Esophagus muscularis mucosa (tissue), 4 donors: ENCODE data around the gene CEP76. TPM values are rescaled to one million over a fixed set of nuclear protein-coding genes. Genes with fewer than 3 reads are reported as not detected.
A peak's percentile ranks its signal among the peaks of the same experiment; 100 is the strongest.

Experiments
- DNase-seq: peaks from one replicate; pipeline ENCODE4 v3.0.0-alpha.2; 2017; ENCODE audit errors: extremely low spot score
- H3K27ac ChIP-seq, 4 donors: fragments of 200-600 bp; sonication (generic); replicated peaks in 1 of 4; 1 replicate in 3 of 4; 2 replicates in 1 of 4; pipeline ENCODE4 v1.5.1; 2016 to 2019; ENCODE audit warnings: mild to moderate bottlenecking in 1 of 4
- H3K27me3 ChIP-seq, 4 donors: fragments of 200-600 bp; sonication (generic); one replicate each; pipeline versions ENCODE4 v1.5.1 to v1.6.0; 2016 to 2019
- H3K36me3 ChIP-seq, 4 donors: fragments of 200-600 bp; sonication (generic); one replicate each; pipeline ENCODE4 v1.5.1; 2016 to 2019
- H3K4me1 ChIP-seq, 4 donors: fragments of 200-600 bp; sonication (generic); one replicate each; pipeline ENCODE4 v1.5.1; 2016 to 2019
- H3K4me3 ChIP-seq, 4 donors: fragments of 200-600 bp; sonication (generic); 1 replicate in 2 of 4; 2 replicates in 2 of 4; pipeline ENCODE4 v1.5.1; 2016 to 2019; ENCODE audit warnings: mild to moderate bottlenecking in 4 of 4, moderate library complexity in 1 of 4
- H3K9me3 ChIP-seq, 4 donors: fragments of 200-600 bp; sonication (generic); 1 replicate in 3 of 4; 2 replicates in 1 of 4; pipeline ENCODE4 v1.5.1; 2016 to 2019
- CTCF ChIP-seq, 3 experiments: fragments of 200-600 bp in 2 of 3; fragments of 450-650 bp in 1 of 3; sonication (generic) in 2 of 3; IDR thresholded peaks; one replicate each; pipeline ENCODE4 v1.5.1; 2017 to 2019; ENCODE audit warnings: antibody characterized with exemption in 3 of 3, mild to moderate bottlenecking in 2 of 3, moderate library complexity in 1 of 3
- EP300 ChIP-seq: sonication (generic); formaldehyde crosslinking; IDR thresholded peaks from one replicate; pipeline ENCODE4 v1.6.1; 2017; ENCODE audit warnings: antibody characterized with exemption
- POLR2A ChIP-seq: fragments of 450-650 bp; IDR thresholded peaks from one replicate; pipeline ENCODE4 v1.6.1; 2017; ENCODE audit warnings: antibody characterized with exemption, moderate library complexity, mild to moderate bottlenecking, low read depth
- POLR2AphosphoS5 ChIP-seq, 2 donors: sonication (generic); formaldehyde crosslinking; IDR thresholded peaks; one replicate each; pipeline ENCODE4 v1.6.1; 2017; ENCODE audit warnings: antibody characterized with exemption in 2 of 2
- WGBS: methylation state at CpG from one replicate; pipeline ENCODE4 v1.1.5; 2018; 5-methylcytosine and 5-hydroxymethylcytosine counted together
- intact Hi-C: fragments of 100-400 bp; cut with DNase I; formaldehyde crosslinking; loops from one replicate; pipeline ENCODE4 v1.15.1; 2023
- total RNA-seq, 4 donors: library from RNA; depleted of rRNA; stranded (reverse); fragments of >200 nt; gene quantifications; one replicate each; pipeline versions ENCODE4 v1.1.0 to v1.2.1, GENCODE V29; 2016

CEP76 gene
- total RNA-seq, 4 donors from 2014 or later, result 5.0 to 8.7 (median 5.8) TPM

GRCh38 chr18:12745095-12745795 is 42.7 kb upstream of the CEP76 start:
- Histone ChIP-seq H3K27ac (no peak overlapping the region), H3K4me3 (no peak overlapping the region), H3K27me3 (no peaks in the 10 kb centered on the region), H3K36me3 (no peaks in the 10 kb centered on the region), H3K4me1 (no peaks in the 10 kb centered on the region), H3K9me3 (no peaks in the 10 kb centered on the region)
- DNase-seq, result no peak
- intact Hi-C loops, result loop anchor here (2.0 kb wide), 1 partner anchor 190 kb away; no protein-coding TSS in a partner anchor
- TF ChIP-seq EP300, result no peak
- no peak for TF ChIP-seq POLR2A
- no peak for TF ChIP-seq CTCF (IDR thresholded peaks at IDR 0.05)
- TF ChIP-seq POLR2AphosphoS5 (IDR thresholded peaks at IDR 0.05), result no peak
- 86% methylated on average over 7 of the region's 7 CpGs for WGBS

- intact Hi-C loops, result loop anchor here (2.0 to 5.0 kb wide), 2 partner anchors 148 to 191 kb away; no protein-coding TSS in a partner anchor
- Histone ChIP-seq H3K9me3 (no peaks in the 10 kb centered on the region), H3K36me3 (no peaks in the 10 kb centered on the region), H3K27me3 (no peaks in the 10 kb centered on the region), H3K27ac (no peak overlapping the region), H3K4me3 (no peak overlapping the region), H3K4me1 (no peaks in the 10 kb centered on the region)
- DNase-seq, result no peak
- TF ChIP-seq CTCF (IDR thresholded peaks at IDR 0.05) (peak; percentile 42 to 56 (median 56)), POLR2AphosphoS5 (IDR thresholded peaks at IDR 0.05) (no peak)
- WGBS, result 2% methylated on average over 2 of the region's 2 CpGs
These were observed 41.6 kb upstream of the CEP76 start for GRCh38 chr18:12744103-12744502.

- H3K27ac ChIP-seq, result no peak overlapping the region
- intact Hi-C loops, result loop anchor here (5.0 kb wide), 1 partner anchor 150 kb away; no protein-coding TSS in a partner anchor
- H3K36me3 ChIP-seq, result no peaks in the 10 kb centered on the region
- WGBS, result 88% methylated on average over 5 of the region's 5 CpGs
- no peak overlapping the region for H3K4me3 ChIP-seq
- TF ChIP-seq POLR2AphosphoS5 (IDR thresholded peaks at IDR 0.05) (no peak), CTCF (IDR thresholded peaks at IDR 0.05) (no peak), EP300 (no peak), POLR2A (no peak)
- no peaks in the 10 kb centered on the region for H3K4me1 ChIP-seq
- no peaks in the 10 kb centered on the region for H3K9me3 ChIP-seq
- DNase-seq, result no peak
- no peaks in the 10 kb centered on the region for H3K27me3 ChIP-seq
These were observed 39.9 kb upstream of the CEP76 start for GRCh38 chr18:12742453-12742852.

GRCh38 chr18:12741351-12741750 is 38.8 kb upstream of the CEP76 start:
- intact Hi-C loops, result loop anchor here (5.0 kb wide), 1 partner anchor 151 kb away; no protein-coding TSS in a partner anchor
- WGBS, result 80% methylated on average over 6 of the region's 6 CpGs
- Histone ChIP-seq H3K27me3 (no peaks in the 10 kb centered on the region), H3K4me1 (no peaks in the 10 kb centered on the region), H3K9me3 (no peaks in the 10 kb centered on the region), H3K27ac (no peak overlapping the region), H3K4me3 (no peak overlapping the region), H3K36me3 (no peaks in the 10 kb centered on the region)
- TF ChIP-seq POLR2A, result no peak
- TF ChIP-seq POLR2AphosphoS5 (IDR thresholded peaks at IDR 0.05), result no peak
- no peak for TF ChIP-seq CTCF (IDR thresholded peaks at IDR 0.05)
- no peak for TF ChIP-seq EP300
- DNase-seq, result no peak
